Ishikawa (cell line): Measurements from ENCODE around the gene MTFP1.

Experiments used
- CEBPB ChIP-seq: IDR thresholded peaks from 2 replicates; pipeline ENCODE4 v1.6.1; 2012
- CREB1 ChIP-seq: IDR thresholded peaks from 2 replicates; pipeline ENCODE4 v1.6.1; 2012; ENCODE audit warnings: low read depth
- EGR1 ChIP-seq: IDR thresholded peaks from 2 replicates; pipeline ENCODE4 v1.6.1; 2012
- EP300 ChIP-seq: IDR thresholded peaks from 2 replicates; pipeline ENCODE4 v1.6.1; 2012; ENCODE audit warnings: borderline replicate concordance
- FOXM1 ChIP-seq: IDR thresholded peaks from 2 replicates; pipeline ENCODE4 v1.6.1; 2012; ENCODE audit warnings: low read depth, borderline replicate concordance
- MAX ChIP-seq: IDR thresholded peaks from 2 replicates; pipeline ENCODE4 v1.6.1; 2012
- NFIC ChIP-seq: IDR thresholded peaks from 2 replicates; pipeline ENCODE4 v1.6.1; 2012
- RAD21 ChIP-seq: IDR thresholded peaks from 2 replicates; pipeline ENCODE4 v1.6.1; 2012; ENCODE audit warnings: low read depth
- TAF1 ChIP-seq: IDR thresholded peaks from 2 replicates; pipeline ENCODE4 v1.6.1; 2012; ENCODE audit warnings: low read depth, mild to moderate bottlenecking
- TCF12 ChIP-seq: IDR thresholded peaks from 2 replicates; pipeline ENCODE4 v1.6.1; 2012; ENCODE audit warnings: low read depth
- TEAD4 ChIP-seq: IDR thresholded peaks from 2 replicates; pipeline ENCODE4 v1.6.1; 2012
- YY1 ChIP-seq: IDR thresholded peaks from 2 replicates; pipeline ENCODE4 v1.6.1; 2012; ENCODE audit warnings: low read depth
- ZBTB7A ChIP-seq: IDR thresholded peaks from 2 replicates; pipeline ENCODE4 v1.6.1; 2012; ENCODE audit warnings: low read depth
- TF ChIP-seq, protein P1 (sequence below): IDR thresholded peaks from 2 replicates; pipeline ENCODE4 v1.6.1; 2012; ENCODE audit warnings: low read depth, mild to moderate bottlenecking
- TF ChIP-seq, protein P2 (sequence below): IDR thresholded peaks from 2 replicates; pipeline ENCODE4 v1.6.1; 2012

The MTFP1 gene

DNA sequence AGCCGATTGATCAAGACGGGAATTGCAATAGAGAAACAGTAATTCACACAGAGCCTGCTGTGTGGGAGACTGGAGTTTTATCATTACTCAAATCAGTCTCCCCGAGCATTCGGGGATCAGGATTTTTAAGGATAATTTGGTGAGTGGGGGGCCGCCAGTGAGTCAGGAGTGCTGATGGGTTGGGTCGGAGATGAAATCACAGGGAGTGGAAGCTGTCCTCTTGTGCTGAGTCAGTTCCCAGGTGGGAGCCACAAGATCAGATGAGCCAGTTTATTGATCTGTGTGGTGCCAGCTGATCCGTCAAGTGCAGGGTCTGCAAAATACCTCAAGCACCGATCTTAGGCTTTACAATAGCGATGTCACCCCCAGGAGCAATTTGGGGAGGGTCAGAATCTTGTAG is 15.5 kb downstream of the MTFP1 start:
- TF ChIP-seq CREB1: no peak
- no peak for TF ChIP-seq NFIC
- TF ChIP-seq MAX: no peak
- TF ChIP-seq YY1: no peak
- TF ChIP-seq EGR1: no peak
- no peak for TF ChIP-seq TAF1
- no peak for TF ChIP-seq EP300
- no peak for TF ChIP-seq TEAD4
- TF ChIP-seq TCF12: no peak
- TF ChIP-seq, protein P1, sequence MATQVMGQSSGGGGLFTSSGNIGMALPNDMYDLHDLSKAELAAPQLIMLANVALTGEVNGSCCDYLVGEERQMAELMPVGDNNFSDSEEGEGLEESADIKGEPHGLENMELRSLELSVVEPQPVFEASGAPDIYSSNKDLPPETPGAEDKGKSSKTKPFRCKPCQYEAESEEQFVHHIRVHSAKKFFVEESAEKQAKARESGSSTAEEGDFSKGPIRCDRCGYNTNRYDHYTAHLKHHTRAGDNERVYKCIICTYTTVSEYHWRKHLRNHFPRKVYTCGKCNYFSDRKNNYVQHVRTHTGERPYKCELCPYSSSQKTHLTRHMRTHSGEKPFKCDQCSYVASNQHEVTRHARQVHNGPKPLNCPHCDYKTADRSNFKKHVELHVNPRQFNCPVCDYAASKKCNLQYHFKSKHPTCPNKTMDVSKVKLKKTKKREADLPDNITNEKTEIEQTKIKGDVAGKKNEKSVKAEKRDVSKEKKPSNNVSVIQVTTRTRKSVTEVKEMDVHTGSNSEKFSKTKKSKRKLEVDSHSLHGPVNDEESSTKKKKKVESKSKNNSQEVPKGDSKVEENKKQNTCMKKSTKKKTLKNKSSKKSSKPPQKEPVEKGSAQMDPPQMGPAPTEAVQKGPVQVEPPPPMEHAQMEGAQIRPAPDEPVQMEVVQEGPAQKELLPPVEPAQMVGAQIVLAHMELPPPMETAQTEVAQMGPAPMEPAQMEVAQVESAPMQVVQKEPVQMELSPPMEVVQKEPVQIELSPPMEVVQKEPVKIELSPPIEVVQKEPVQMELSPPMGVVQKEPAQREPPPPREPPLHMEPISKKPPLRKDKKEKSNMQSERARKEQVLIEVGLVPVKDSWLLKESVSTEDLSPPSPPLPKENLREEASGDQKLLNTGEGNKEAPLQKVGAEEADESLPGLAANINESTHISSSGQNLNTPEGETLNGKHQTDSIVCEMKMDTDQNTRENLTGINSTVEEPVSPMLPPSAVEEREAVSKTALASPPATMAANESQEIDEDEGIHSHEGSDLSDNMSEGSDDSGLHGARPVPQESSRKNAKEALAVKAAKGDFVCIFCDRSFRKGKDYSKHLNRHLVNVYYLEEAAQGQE: no peak
- TF ChIP-seq, protein P2, sequence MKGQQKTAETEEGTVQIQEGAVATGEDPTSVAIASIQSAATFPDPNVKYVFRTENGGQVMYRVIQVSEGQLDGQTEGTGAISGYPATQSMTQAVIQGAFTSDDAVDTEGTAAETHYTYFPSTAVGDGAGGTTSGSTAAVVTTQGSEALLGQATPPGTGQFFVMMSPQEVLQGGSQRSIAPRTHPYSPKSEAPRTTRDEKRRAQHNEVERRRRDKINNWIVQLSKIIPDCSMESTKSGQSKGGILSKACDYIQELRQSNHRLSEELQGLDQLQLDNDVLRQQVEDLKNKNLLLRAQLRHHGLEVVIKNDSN: no peak
- no peak for TF ChIP-seq ZBTB7A

DNA sequence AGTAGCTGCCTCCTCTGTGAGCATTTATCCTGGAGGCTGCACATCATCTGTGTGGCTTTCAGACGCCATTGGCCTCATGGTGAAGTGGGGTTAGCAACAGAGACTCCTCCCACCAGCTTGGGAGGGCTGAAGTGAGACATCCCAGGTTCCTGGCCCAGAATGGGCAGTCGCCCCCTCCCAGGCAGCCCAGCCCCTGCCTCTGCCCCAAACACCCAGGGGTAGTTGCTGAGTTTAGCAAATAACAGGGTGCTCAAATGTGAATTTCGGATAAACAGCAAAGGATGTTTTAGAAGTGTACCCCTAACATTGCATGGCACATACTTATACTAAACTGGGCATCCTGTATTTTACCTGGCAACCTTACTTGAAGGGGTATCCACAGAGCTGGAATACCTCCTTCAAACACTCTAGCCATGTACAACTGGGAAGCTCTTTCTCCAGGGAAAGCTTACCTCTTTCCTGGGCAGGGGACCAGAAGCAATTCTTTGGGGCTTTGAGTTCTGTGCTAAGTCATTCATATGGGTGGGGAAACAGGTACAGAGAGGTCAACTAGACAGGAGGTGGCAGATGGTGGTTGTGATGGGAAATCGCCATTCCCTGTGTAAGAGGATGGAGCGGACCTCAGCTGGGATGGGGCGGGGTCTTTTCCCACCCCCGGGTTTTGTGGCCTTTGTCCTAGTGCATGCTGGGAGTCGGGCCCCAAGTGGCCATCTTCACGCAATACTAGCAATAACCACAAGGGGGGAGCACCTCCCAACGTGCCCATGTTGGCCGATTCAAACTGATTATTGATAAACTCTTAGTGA is 19.3 kb downstream of the MTFP1 start:
- TF ChIP-seq EGR1 (peak; percentile 35; the same call in 1 of the 2 replicates), CEBPB (no peak), FOXM1 (no peak), ZBTB7A (peak; percentile 97), TCF12 (no peak), CREB1 (no peak), EP300 (no peak), MAX (no peak), RAD21 (peak; percentile 87), TAF1 (no peak), TEAD4 (no peak), NFIC (no peak), YY1 (peak; percentile 72)
- TF ChIP-seq, protein P2: no peak
- TF ChIP-seq, protein P1: no peak

DNA sequence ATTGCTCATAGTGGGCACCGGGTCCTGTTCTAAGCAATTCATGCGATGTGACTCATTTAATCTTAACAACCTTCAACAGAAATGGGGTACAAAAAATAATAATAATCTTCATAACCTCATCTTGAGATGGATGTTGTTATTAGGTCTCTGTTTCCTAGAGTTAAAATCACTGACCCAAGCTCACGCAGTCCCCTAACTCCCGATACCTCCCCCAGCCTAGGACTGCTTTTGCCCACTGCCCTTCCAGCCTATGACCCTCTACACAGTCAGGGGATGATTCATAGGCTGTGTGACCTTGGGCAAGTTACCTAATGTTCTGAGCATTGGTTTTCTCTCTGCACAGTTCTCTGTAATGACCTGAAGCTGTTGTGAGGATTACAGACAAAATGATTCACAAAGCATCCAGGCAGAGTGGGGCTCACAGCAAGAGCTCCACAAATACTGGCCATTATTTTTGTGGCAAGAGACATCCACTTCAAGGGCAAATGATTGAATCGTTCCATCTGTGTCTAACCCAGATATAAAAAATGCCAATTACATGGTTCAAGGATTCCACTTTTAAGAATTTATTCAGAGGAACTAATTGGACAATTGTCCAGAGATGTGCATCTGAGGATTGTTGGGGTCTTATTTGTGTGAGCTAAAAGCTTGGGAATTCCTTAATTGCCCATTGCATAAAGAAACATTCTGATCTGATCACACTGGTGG is 20.0 kb downstream of the MTFP1 start:
- TF ChIP-seq ZBTB7A: no peak
- TF ChIP-seq TAF1: no peak
- TF ChIP-seq EP300: no peak
- no peak for TF ChIP-seq MAX
- TF ChIP-seq, protein P2: no peak
- TF ChIP-seq TEAD4: no peak
- no peak for TF ChIP-seq TCF12
- no peak for TF ChIP-seq YY1
- TF ChIP-seq, protein P1: no peak
- no peak for TF ChIP-seq RAD21
- no peak for TF ChIP-seq CREB1
- no peak for TF ChIP-seq NFIC
- no peak for TF ChIP-seq CEBPB
- TF ChIP-seq EGR1: no peak
- TF ChIP-seq FOXM1: no peak
